Measurements from ENCODE around the gene SOWAHB.

- TF ChIP-seq, protein P1, sequence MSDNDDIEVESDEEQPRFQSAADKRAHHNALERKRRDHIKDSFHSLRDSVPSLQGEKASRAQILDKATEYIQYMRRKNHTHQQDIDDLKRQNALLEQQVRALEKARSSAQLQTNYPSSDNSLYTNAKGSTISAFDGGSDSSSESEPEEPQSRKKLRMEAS (IDR thresholded peaks at IDR 0.05): no peak
- TF ChIP-seq, protein P2, sequence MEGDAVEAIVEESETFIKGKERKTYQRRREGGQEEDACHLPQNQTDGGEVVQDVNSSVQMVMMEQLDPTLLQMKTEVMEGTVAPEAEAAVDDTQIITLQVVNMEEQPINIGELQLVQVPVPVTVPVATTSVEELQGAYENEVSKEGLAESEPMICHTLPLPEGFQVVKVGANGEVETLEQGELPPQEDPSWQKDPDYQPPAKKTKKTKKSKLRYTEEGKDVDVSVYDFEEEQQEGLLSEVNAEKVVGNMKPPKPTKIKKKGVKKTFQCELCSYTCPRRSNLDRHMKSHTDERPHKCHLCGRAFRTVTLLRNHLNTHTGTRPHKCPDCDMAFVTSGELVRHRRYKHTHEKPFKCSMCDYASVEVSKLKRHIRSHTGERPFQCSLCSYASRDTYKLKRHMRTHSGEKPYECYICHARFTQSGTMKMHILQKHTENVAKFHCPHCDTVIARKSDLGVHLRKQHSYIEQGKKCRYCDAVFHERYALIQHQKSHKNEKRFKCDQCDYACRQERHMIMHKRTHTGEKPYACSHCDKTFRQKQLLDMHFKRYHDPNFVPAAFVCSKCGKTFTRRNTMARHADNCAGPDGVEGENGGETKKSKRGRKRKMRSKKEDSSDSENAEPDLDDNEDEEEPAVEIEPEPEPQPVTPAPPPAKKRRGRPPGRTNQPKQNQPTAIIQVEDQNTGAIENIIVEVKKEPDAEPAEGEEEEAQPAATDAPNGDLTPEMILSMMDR (IDR thresholded peaks at IDR 0.05; ENCODE audit: control extremely low read depth in 1 of 3, insufficient read depth in 1 of 3, low read depth in 1 of 3, low read length in 3 of 3): no peak
- TF ChIP-seq CREB1 (IDR thresholded peaks at IDR 0.05) (no peak), HDAC6 (IDR thresholded peaks at IDR 0.05; ENCODE audit: low read depth, low read length) (no peak), GABPA (IDR thresholded peaks at IDR 0.05; ENCODE audit: borderline replicate concordance, insufficient read depth, low read length) (no peak), TAF1 (IDR thresholded peaks at IDR 0.05; ENCODE audit: low read depth, low read length) (no peak), RAD21 (IDR thresholded peaks at IDR 0.05 in 1 of 2, conservative IDR thresholded peaks at IDR 0.05 in 1 of 2; ENCODE audit: low read depth in 2 of 2, low read length in 2 of 2) (no peak), KDM5A (IDR thresholded peaks at IDR 0.05; ENCODE audit: low read length) (no peak), SP4 (IDR thresholded peaks at IDR 0.05; ENCODE audit: low read length) (no peak)
Observed at GRCh38 chr4:76874176-76874575, 23.8 kb downstream of the SOWAHB start.

Data from H1 (cell line).